Mesothelial cell of epicardium (in vitro differentiated cells): ENCODE measurements around the gene CCR5. TPM values are rescaled to one million over a fixed set of nuclear protein-coding genes. Genes with fewer than 3 reads are reported as not detected.

ENCODE experiments used
- DNase-seq, 2 experiments: peaks; one replicate each; pipeline ENCODE4 v3.0.0; 2021; ENCODE audit warnings: low spot score in 2 of 2; ENCODE audit not compliant: unreplicated experiment in 2 of 2
- H3K27ac Mint-ChIP-seq: 2 replicates; pipeline ENCODE4 v1.8.0; 2021; ENCODE audit warnings: mixed read lengths
- H3K27me3 Mint-ChIP-seq: 2 replicates; pipeline ENCODE4 v1.8.0; 2021; ENCODE audit warnings: low read depth, mixed read lengths
- H3K36me3 Mint-ChIP-seq: 2 replicates; pipeline ENCODE4 v1.8.0; 2021; ENCODE audit warnings: mixed read lengths
- H3K4me1 Mint-ChIP-seq: 2 replicates; pipeline ENCODE4 v1.8.0; 2021; ENCODE audit warnings: mixed read lengths
- H3K4me3 Mint-ChIP-seq: 2 replicates; pipeline ENCODE4 v1.8.0; 2021; ENCODE audit warnings: mild to moderate bottlenecking, moderate library complexity, mixed read lengths
- H3K9me3 Mint-ChIP-seq: 2 replicates; pipeline ENCODE4 v1.8.0; 2021; ENCODE audit warnings: mixed read lengths
- CTCF ChIP-seq: fragments of 200-600 bp; sonication (generic); IDR thresholded peaks from one replicate; pipeline ENCODE4 v1.5.0; 2021; ENCODE audit warnings: antibody characterized with exemption; ENCODE audit not compliant: unreplicated experiment
- total RNA-seq: library from RNA; stranded (reverse); gene quantifications from 3 replicates; pipeline ENCODE4 v1.2.1, GENCODE V29; 2021

The CCR5 gene
- total RNA-seq, 1 donor from 2014 or later: not detected

GRCh38 chr3:46353647-46354410 lies 16.9 kb upstream of the CCR5 start, which contains the start of gene CCR2:
TSS of gene CCR2 (plus strand) at chr3:46354111. CDS start at chr3:46357528, 3,417 bp downstream.
- H3K4me1 Mint-ChIP-seq: no peaks in the 10 kb centered on the region
- peaks cover 88% of the 10 kb centered on the region for H3K27me3 Mint-ChIP-seq
- no peak within 1 kb of the TSS for H3K27ac Mint-ChIP-seq
- H3K9me3 Mint-ChIP-seq: peaks cover 3% of the 10 kb centered on the region
- H3K4me3 Mint-ChIP-seq: no peak within 1 kb of the TSS
- DNase-seq: no peak
- no peaks in the 10 kb centered on the region for H3K36me3 Mint-ChIP-seq
- TF ChIP-seq CTCF: no peak

- Mint-ChIP-seq H3K27me3 (peaks cover 91% of the 10 kb centered on the region), H3K36me3 (no peaks in the 10 kb centered on the region), H3K9me3 (no peaks in the 10 kb centered on the region), H3K4me3 (no peak overlapping the region), H3K27ac (no peak overlapping the region), H3K4me1 (no peaks in the 10 kb centered on the region)
- DNase-seq: no peak
- TF ChIP-seq CTCF: no peak
Measured at GRCh38 chr3:46354478-46354877, 16.3 kb upstream of the CCR5 start.

GRCh38 chr3:46354984-46355383 lies 15.8 kb upstream of the CCR5 start:
- H3K27me3 Mint-ChIP-seq: peaks cover 91% of the 10 kb centered on the region
- no peak overlapping the region for H3K4me3 Mint-ChIP-seq
- no peaks in the 10 kb centered on the region for H3K36me3 Mint-ChIP-seq
- no peak for TF ChIP-seq CTCF
- no peaks in the 10 kb centered on the region for H3K4me1 Mint-ChIP-seq
- H3K9me3 Mint-ChIP-seq: no peaks in the 10 kb centered on the region
- H3K27ac Mint-ChIP-seq: no peak overlapping the region
- DNase-seq: no peak

GRCh38 chr3:46356276-46356675 lies 14.5 kb upstream of the CCR5 start:
- Mint-ChIP-seq H3K27ac (no peak overlapping the region), H3K4me3 (no peak overlapping the region), H3K9me3 (no peaks in the 10 kb centered on the region), H3K36me3 (no peaks in the 10 kb centered on the region), H3K4me1 (no peaks in the 10 kb centered on the region), H3K27me3 (peaks cover 88% of the 10 kb centered on the region)
- no peak for TF ChIP-seq CTCF
- no peak for DNase-seq

GRCh38 chr3:46356909-46357308 lies 13.8 kb upstream of the CCR5 start:
- Mint-ChIP-seq H3K9me3 (no peaks in the 10 kb centered on the region), H3K27me3 (peaks cover 83% of the 10 kb centered on the region), H3K27ac (no peak overlapping the region), H3K4me3 (no peak overlapping the region), H3K36me3 (no peaks in the 10 kb centered on the region), H3K4me1 (no peaks in the 10 kb centered on the region)
- TF ChIP-seq CTCF: no peak
- no peak for DNase-seq
